GM23248 (cell line): ENCODE results near the gene UGT2B7. TPM values are rescaled to one million over a fixed set of nuclear protein-coding genes. Genes with fewer than 3 reads are reported as not detected.

ENCODE experiments used
- DNase-seq: peaks from one replicate; pipeline ENCODE4 v3.0.0-alpha.2; 2015
- H2AFZ ChIP-seq: fragments of 200-600 bp; sonication (generic); 2 replicates; pipeline ENCODE4 v1.6.1; 2016; ENCODE audit warnings: antibody characterized with exemption
- H3F3A ChIP-seq: fragments of 200-600 bp; sonication (generic); 2 replicates; pipeline ENCODE4 v1.6.1; 2016; ENCODE audit warnings: mild to moderate bottlenecking, antibody characterized with exemption, mixed run types; ENCODE audit not compliant: insufficient read depth
- H3K27ac ChIP-seq: fragments of 200-600 bp; sonication (generic); 2 replicates; pipeline ENCODE4 v1.5.1; 2016; ENCODE audit warnings: mild to moderate bottlenecking
- H3K27me3 ChIP-seq: fragments of 200-600 bp; sonication (generic); replicated peaks from 2 replicates; pipeline ENCODE4 v1.6.1; 2016; ENCODE audit warnings: mild to moderate bottlenecking; ENCODE audit not compliant: insufficient read depth
- H3K36me3 ChIP-seq: fragments of 200-600 bp; sonication (generic); 2 replicates; pipeline ENCODE4 v1.6.1; 2016; ENCODE audit warnings: low read depth, mild to moderate bottlenecking
- H3K4me1 ChIP-seq: fragments of 200-600 bp; sonication (generic); 2 replicates; pipeline ENCODE4 v1.6.1; 2016; ENCODE audit warnings: mild to moderate bottlenecking; ENCODE audit not compliant: insufficient read depth
- H3K4me2 ChIP-seq: fragments of 200-600 bp; sonication (generic); one replicate; pipeline ENCODE4 v1.6.1; 2016; ENCODE audit warnings: mild to moderate bottlenecking; ENCODE audit not compliant: unreplicated experiment
- H3K4me3 ChIP-seq: fragments of 200-600 bp; sonication (generic); 2 replicates; pipeline ENCODE4 v1.5.1; 2016; ENCODE audit warnings: mild to moderate bottlenecking
- H3K79me2 ChIP-seq: fragments of 200-600 bp; sonication (generic); 2 replicates; pipeline ENCODE4 v1.6.1; 2016; ENCODE audit warnings: mild to moderate bottlenecking; ENCODE audit not compliant: insufficient read depth
- H3K9ac ChIP-seq: fragments of 200-600 bp; sonication (generic); 2 replicates; pipeline ENCODE4 v1.6.1; 2016; ENCODE audit warnings: mild to moderate bottlenecking
- H3K9me2 ChIP-seq: fragments of 200-600 bp; sonication (generic); 2 replicates; pipeline ENCODE4 v1.6.1; 2016; ENCODE audit warnings: mixed run types, mild to moderate bottlenecking, moderate library complexity; ENCODE audit not compliant: insufficient read depth
- H3K9me3 ChIP-seq: fragments of 200-600 bp; sonication (generic); one replicate; pipeline ENCODE4 v1.6.1; 2017; ENCODE audit warnings: low read depth
- H4K20me1 ChIP-seq: fragments of 200-600 bp; sonication (generic); 2 replicates; pipeline ENCODE4 v1.6.0; 2016; ENCODE audit not compliant: insufficient read depth
- EZH2 ChIP-seq: fragments of 200-600 bp; sonication (generic); IDR thresholded peaks from 2 replicates; pipeline ENCODE4 v1.6.1; 2018; ENCODE audit warnings: antibody characterized with exemption, mild to moderate bottlenecking; ENCODE audit not compliant: insufficient read depth, poor library complexity, severe bottlenecking
- EZH2phosphoT487 ChIP-seq: fragments of 200-600 bp; sonication (generic); IDR thresholded peaks from 2 replicates; pipeline ENCODE4 v1.6.1; 2018; ENCODE audit warnings: antibody characterized with exemption, moderate library complexity, mild to moderate bottlenecking, low read depth; ENCODE audit not compliant: insufficient read depth
- WGBS, 2 experiments: methylation state at CpG; one replicate each; pipeline ENCODE4 v1.1.6; 2015 to 2017; ENCODE audit warnings: low lambda C conversion rate in 2 of 2, low coverage in 1 of 2; ENCODE audit errors: missing lambda C conversion rate in 2 of 2; 5-methylcytosine and 5-hydroxymethylcytosine counted together
- in situ Hi-C: fragments of 300-500 bp; cut with MboI; formaldehyde crosslinking; loops from 2 replicates; pipeline ENCODE4 v1.15.0; 2020
- polyA plus RNA-seq: library from polyadenylated mRNA; unstranded; fragments of >200 nt; fragmentation: Nextera tagmentation; extraction: Ambion mirVana; gene quantifications from 2 replicates; pipeline ENCODE4 v1.2.1, GENCODE V29; 2016
- total RNA-seq: library from RNA; depleted of rRNA; stranded (reverse); fragments of >200 nt; shearing (Covaris generic); gene quantifications from 2 replicates; pipeline ENCODE4 v1.2.3, GENCODE V29; 2014; rRNA removed

Gene UGT2B7
- total and polyA plus RNA-seq, 2 experiments from 2014 or later: not detected

- Histone ChIP-seq H2AFZ (no peak overlapping the region), H4K20me1 (no peaks in the 10 kb centered on the region), H3K27ac (no peak overlapping the region), H3K4me3 (no peak overlapping the region), H3K9ac (no peak overlapping the region), H3K27me3 (no peaks in the 10 kb centered on the region), H3F3A (no peaks in the 10 kb centered on the region), H3K36me3 (no peaks in the 10 kb centered on the region), H3K4me2 (no peak overlapping the region), H3K9me2 (no peaks in the 10 kb centered on the region), H3K79me2 (no peaks in the 10 kb centered on the region), H3K9me3 (no peaks in the 10 kb centered on the region), H3K4me1 (no peaks in the 10 kb centered on the region)
- no peak for TF ChIP-seq EZH2phosphoT487
- no peak for TF ChIP-seq EZH2
- no peak for DNase-seq
- in situ Hi-C loops: no loop called here
- WGBS, 2 experiments: 28 to 31% methylated on average over 4 of the region's 4 CpGs
Measured at GRCh38 chr4:69134471-69134870, 38.2 kb downstream of the UGT2B7 start.

GRCh38 chr4:69141320-69141719 is 45.0 kb downstream of the UGT2B7 start:
- Histone ChIP-seq H3K36me3 (no peaks in the 10 kb centered on the region), H3K4me2 (no peak overlapping the region), H3K4me3 (no peak overlapping the region), H3K27me3 (no peaks in the 10 kb centered on the region), H3K4me1 (no peaks in the 10 kb centered on the region), H3F3A (no peaks in the 10 kb centered on the region), H3K9me3 (no peaks in the 10 kb centered on the region), H3K27ac (no peak overlapping the region), H3K9ac (no peak overlapping the region), H3K79me2 (no peaks in the 10 kb centered on the region), H4K20me1 (no peaks in the 10 kb centered on the region), H3K9me2 (no peaks in the 10 kb centered on the region), H2AFZ (no peak overlapping the region)
- no peak for DNase-seq
- 32 to 39% methylated on average over 2 of the region's 2 CpGs for WGBS, 2 experiments
- TF ChIP-seq EZH2 (no peak), EZH2phosphoT487 (no peak)
- in situ Hi-C loops: no loop called here

- Histone ChIP-seq H3K9me3 (no peaks in the 10 kb centered on the region), H3K4me1 (no peaks in the 10 kb centered on the region), H4K20me1 (no peaks in the 10 kb centered on the region), H3K36me3 (no peaks in the 10 kb centered on the region), H3F3A (no peaks in the 10 kb centered on the region), H3K4me2 (no peak overlapping the region), H3K27ac (no peak overlapping the region), H3K4me3 (no peak overlapping the region), H3K79me2 (no peaks in the 10 kb centered on the region), H3K9ac (no peak overlapping the region), H3K27me3 (0 out of 2 replicates have a peak, but pooled peaks cover 2% of the 10 kb centered on the region), H2AFZ (no peak overlapping the region), H3K9me2 (no peaks in the 10 kb centered on the region)
- in situ Hi-C loops: no loop called here
- TF ChIP-seq EZH2phosphoT487 (no peak), EZH2 (no peak)
- WGBS, 2 experiments: 24 to 27% methylated on average over 4 of the region's 4 CpGs
- no peak for DNase-seq
Measured at GRCh38 chr4:69147334-69147733, 51.1 kb downstream of the UGT2B7 start.

- H3K36me3 ChIP-seq: no peaks in the 10 kb centered on the region
- H3K9me2 ChIP-seq: no peaks in the 10 kb centered on the region
- DNase-seq: no peak
- H3K27ac ChIP-seq: no peak overlapping the region
- in situ Hi-C loops: no loop called here
- no peaks in the 10 kb centered on the region for H3K79me2 ChIP-seq
- H3K4me1 ChIP-seq: no peaks in the 10 kb centered on the region
- no peaks in the 10 kb centered on the region for H4K20me1 ChIP-seq
- H2AFZ ChIP-seq: no peak overlapping the region
- no peak overlapping the region for H3K4me3 ChIP-seq
- TF ChIP-seq EZH2: no peak
- no peak for TF ChIP-seq EZH2phosphoT487
- WGBS, 2 experiments: 3 to 5% methylated on average over 4 of the region's 4 CpGs
- H3K4me2 ChIP-seq: no peak overlapping the region
- no peaks in the 10 kb centered on the region for H3K9me3 ChIP-seq
- H3F3A ChIP-seq: no peaks in the 10 kb centered on the region
- no peak overlapping the region for H3K9ac ChIP-seq
- 0 out of 2 replicates have a peak, but pooled peaks cover 2% of the 10 kb centered on the region for H3K27me3 ChIP-seq
Measured at GRCh38 chr4:69154021-69154420, 57.7 kb downstream of the UGT2B7 start.

DNA sequence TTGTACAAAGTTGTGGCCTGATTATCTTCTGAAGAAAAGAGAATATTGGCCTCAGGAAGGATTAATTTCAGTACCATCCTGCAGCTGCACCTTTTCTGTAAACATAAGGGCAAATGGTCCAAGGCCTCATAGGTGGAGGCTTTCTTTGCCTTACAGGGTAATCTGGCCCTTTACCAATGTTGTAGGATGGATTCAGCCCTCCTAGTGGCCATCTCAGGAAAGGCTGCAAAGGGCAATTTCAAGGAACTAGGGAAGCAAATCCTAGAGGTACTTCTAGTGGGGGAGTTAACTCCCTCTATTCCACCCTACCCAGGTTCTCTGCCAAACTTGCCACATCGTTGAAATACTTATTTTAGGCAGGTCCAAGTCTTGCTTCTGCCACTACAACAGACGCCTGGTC is 60.6 kb downstream of the UGT2B7 start:
- Histone ChIP-seq H3K4me1 (no peaks in the 10 kb centered on the region), H4K20me1 (no peaks in the 10 kb centered on the region), H2AFZ (no peak overlapping the region), H3K27ac (no peak overlapping the region), H3F3A (no peaks in the 10 kb centered on the region), H3K9ac (no peak overlapping the region), H3K9me2 (no peaks in the 10 kb centered on the region), H3K4me3 (no peak overlapping the region), H3K36me3 (no peaks in the 10 kb centered on the region), H3K27me3 (no peaks in the 10 kb centered on the region), H3K4me2 (no peak overlapping the region), H3K9me3 (no peaks in the 10 kb centered on the region), H3K79me2 (no peaks in the 10 kb centered on the region)
- in situ Hi-C loops: no loop called here
- DNase-seq: peak; percentile 26
- TF ChIP-seq EZH2phosphoT487: no peak
- TF ChIP-seq EZH2: no peak
- WGBS, 2 experiments: 8 to 14% methylated on average over 2 of the region's 2 CpGs

Other genes starting within 250 kb of the UGT2B7 start
- gene UGT2A3, start 144.7 kb upstream of the UGT2B7 start, total RNA-seq: not detected in 2 replicates
- not detected in 2 replicates for gene UGT2A3, start 144.7 kb upstream of the UGT2B7 start, polyA plus RNA-seq
- not detected in 2 replicates for gene UGT2B11, start 118.3 kb downstream of the UGT2B7 start, total RNA-seq
- not detected in 2 replicates for gene UGT2B11, start 118.3 kb downstream of the UGT2B7 start, polyA plus RNA-seq
- not detected in 2 replicates for gene UGT2B28, start 184.0 kb downstream of the UGT2B7 start, total RNA-seq
- gene UGT2B28, start 184.0 kb downstream of the UGT2B7 start, polyA plus RNA-seq: not detected in 2 replicates